HG03066 (cell line): Measurements from ENCODE around the gene MAP7D3.
"Not testable (repeated sequence)": the region's sequence is repeated elsewhere in the genome, so short reads cannot be mapped to it uniquely, and the experiment has no call there.

Experiments used
- ATAC-seq: cut with Tn5 transposase; IDR thresholded peaks from one replicate; pipeline ENCODE4 v1.9.1; 2021; ENCODE audit warnings: low read depth; ENCODE audit not compliant: unreplicated experiment

The MAP7D3 gene

DNA sequence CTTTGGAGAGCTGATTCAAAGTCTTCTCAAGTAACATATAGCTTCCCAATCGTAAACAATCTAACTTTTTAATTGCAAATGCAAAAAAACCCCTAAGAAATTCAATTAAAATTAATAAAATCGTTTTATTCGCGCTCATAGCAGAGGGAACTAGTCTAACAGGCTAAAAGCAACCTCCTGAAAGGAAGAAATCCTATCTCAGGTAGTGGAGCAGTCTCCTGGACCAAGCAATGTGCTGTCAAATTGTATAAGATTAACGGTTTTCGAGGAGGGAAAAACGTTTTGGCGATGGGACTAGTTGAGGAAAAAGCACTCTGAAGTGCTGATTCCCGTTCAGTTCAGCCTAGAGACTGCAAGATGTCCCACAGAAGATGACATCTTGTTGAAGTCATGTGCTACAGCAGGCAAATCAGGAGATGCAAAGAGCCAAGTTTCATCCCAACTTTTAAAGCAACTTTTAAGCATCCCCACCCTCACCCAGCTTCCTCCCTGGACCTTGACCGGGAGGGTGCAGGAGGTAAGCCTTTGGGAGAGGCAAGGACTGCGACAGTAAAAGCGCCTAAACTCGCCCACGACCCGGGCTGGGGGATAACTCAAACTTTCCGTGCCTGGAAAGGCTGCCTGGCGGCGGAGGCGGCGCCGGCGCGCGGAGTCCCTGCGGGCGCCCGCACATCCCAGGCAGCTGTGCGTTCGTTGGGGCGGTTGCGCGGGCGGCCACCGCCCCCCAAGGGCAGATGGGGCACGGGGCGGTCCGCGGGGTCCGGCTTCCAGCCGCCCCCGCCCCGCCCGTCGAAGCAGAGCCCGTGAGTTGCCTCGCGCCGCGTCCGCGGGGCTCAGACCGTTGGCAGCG lies 784 bp downstream of the MAP7D3 start:
- peak; percentile 29 for ATAC-seq

DNA sequence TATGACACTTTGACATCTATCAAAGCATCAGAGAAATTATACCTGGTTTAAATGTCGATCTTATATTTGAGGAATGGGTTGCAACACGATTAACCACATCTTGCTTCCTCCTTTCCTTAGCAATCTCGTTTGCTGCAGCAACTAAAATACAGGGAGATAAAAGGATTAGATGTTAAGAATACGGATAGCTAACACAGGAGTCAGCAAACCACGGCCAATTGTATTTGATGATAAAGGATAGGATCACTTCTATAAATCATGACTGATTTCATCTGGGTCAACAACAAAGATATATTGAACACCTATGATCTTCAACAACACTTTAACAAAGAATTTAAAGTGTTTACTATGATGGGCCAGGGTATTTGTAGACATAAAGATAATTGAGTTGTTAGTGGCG lies 5.0 kb downstream of the MAP7D3 start:
- no peak for ATAC-seq

DNA sequence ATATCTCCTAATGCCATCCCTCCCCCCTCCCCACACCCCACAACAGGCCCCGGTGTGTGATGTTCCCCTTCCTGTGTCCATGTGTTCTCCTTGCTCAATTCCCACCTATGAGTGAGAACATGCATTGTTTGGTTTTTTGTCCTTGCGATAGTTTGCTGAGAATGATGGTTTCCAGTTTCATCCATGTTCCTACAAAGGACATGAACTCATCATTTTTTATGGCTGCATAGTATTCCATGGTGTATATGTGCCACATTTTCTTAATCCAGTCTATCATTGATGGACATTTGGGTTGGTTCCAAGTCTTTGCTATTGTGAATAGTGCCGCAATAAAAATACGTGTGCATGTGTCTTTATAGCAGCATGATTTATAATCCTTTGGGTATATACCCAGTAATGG lies 13.4 kb downstream of the MAP7D3 start:
- ATAC-seq, result not testable (repeated sequence)

DNA sequence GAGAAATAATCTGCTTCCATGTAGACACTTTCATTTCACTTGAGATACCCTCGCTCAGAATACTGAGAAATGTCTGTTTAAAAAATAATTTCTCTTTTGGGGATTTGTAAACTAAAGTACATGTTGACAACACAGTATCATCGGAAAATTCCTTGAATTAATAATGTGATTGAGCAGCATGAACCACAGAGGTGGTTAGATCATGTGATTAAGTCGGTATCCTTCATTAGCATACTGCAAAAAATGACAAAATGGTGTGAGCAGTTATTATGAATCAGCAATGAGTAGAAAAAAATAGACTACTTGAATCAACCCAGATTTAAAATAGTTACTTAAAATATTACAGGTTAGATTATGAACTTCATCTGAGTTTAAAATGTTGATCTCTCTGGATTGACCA lies 14.1 kb downstream of the MAP7D3 start:
- ATAC-seq, result no peak

DNA sequence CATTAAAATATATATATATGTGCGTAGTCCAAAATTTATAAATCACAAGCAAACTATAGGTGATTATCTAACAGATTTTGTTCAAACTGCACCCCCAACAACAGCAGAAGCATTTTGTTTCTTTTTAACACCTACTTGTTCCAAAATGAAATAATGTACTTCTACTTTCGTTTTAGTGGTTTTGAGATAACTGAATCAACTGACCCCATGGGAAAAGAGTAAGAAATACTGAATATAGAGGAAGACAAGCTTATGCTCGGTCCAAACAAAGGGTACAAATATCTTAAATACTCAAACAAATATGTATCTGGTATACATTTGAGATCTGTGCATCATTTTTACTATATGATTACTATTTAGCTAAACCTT lies 22.4 kb downstream of the MAP7D3 start:
- ATAC-seq, result peak; percentile 51

DNA sequence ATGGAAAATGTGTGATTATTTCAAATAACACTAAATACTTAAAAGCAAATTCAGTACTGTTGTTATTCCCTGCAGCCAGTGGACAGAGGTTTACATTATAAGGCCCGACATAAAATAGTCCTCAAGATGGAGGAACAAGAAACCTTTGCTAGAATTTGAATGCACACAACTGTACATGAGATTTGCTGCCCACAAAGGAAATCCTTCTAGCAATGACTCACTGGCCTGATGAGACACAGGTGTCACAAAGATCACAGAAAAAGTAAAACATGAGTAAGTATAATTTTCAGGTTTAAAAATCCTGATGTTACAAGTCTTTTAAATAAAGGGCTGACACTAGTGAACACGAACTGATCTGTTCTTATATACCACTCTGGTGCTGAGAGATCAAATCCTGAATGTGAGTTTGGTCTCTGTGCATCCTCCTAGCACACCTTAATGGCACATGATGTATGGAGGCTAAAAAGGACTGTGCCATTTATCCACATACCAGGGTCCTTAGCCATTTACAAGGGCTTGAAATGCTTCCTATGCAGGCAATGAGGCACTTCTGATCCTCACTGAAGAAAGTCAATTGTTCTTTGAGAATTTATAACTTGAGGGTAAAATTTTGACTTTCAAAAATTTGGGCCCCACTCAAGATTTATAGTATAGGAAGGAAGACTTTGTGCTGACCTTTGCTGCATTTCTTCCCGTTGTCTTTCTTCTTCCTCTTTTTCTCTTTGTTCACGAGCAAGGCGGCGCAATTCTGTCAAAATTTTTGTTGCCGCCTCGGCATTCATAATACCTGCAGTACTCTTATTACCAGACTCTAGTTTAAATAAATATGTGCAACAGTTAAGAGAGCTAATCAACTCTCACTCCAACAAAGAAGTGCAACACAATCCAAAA lies 23.0 kb downstream of the MAP7D3 start:
- peak; percentile 53 for ATAC-seq

DNA sequence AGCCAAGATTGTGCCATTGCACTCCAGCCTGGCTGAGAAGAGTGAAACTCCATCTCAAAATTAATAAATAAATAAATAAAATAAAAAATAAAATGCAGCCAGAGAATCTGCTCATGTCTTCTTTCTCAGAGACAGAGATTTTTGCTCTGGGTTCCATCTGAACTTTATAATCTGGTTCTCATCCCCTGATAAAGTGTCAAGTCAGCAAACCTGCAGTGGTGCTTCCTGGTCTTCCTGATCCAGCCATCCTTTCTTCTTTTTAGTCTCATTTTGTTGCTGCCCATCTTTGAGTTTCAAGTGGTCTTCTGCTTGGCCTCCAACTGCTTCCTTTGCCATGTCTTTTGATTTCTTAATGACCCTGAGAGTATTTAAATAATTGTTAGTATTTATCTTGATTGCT lies 24.1 kb downstream of the MAP7D3 start:
- no peak for ATAC-seq

DNA sequence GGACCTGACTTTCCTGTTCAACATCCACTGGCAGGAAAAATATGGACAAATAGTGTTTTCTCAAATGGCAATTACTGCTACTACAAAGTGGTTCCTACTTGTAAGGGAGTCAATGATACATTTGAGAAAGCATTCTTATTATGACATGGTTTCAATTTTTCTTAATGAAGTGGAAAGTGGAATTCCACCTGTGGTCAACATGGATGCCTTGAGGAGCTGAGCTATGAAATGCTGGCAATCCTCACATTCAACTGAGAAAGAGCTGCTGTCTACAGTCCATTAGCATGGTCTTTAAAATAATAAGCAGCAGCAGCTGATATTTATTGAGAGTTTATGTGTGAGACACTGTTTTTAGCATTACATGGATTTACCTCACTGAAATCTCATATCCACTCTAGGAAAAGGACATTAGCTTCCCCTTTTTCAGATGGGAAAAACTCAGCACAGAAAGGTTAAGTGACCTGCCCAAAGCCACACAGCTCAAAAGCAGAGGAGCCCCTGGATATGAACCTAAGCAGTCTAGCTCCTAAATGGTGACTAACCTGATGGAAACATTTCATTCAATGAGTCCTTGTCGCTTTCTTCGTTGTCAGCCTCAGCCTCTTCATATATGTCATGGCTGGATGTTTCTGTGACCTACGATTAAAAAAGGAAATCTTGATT lies 29.2 kb downstream of the MAP7D3 start:
- no peak for ATAC-seq

DNA sequence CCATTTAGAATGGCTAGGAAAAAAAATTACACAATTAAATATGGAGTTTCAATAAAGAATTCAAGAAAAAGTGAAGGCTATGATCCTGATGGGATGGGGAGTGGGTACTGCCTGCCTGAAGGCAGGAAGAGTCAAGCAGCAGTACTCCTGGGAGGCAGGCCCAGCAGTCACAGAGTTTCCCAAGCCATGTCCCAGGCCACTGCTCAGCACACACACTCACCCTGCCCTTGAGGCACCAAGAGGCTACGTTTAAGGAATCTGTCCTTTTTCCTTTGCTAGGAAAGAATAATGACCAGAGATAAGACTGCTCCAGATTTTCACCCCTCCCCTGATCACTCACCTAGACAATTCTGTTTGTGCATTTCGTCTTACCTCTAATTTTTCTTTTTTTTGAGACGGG lies 30.2 kb downstream of the MAP7D3 start:
- no peak for ATAC-seq

DNA sequence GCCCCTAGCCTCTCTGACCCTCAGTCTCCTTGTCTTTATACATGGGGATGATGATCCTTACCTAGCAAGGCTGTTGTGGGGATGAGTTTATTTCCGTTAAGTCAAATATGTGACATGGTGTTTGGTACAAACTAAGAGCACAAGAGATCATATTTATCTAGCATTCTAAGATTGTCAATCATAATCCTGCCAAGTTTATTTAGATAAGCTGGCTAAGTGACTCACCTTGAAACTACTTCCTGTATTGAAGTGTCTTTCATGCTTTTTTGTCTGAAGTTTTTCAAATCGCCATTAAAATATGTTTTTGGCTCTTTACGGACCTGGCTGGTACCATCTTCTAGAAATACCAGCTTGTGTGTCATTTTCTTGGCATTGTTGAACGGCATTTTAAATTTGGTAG lies 30.7 kb downstream of the MAP7D3 start:
- ATAC-seq, result no peak

DNA sequence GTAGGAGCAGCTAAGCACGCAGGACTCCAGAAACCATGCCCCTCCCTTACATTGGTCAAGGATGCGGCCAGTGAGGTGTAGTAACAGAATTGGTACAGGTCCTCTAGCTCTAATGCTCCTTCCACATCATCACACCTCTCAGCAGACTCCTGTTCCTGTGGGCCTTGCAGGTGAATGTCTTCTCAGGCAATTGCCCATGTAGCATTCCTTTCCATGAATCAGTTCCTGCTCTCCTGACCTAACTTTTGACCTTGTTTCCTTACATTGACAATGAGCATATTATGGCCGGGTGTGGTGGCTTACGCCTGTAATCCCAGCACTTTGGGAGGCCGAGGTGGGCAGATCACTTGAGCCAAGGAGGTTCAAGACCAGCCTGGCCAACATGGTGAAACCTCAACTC lies 31.3 kb downstream of the MAP7D3 start:
- no peak for ATAC-seq

DNA sequence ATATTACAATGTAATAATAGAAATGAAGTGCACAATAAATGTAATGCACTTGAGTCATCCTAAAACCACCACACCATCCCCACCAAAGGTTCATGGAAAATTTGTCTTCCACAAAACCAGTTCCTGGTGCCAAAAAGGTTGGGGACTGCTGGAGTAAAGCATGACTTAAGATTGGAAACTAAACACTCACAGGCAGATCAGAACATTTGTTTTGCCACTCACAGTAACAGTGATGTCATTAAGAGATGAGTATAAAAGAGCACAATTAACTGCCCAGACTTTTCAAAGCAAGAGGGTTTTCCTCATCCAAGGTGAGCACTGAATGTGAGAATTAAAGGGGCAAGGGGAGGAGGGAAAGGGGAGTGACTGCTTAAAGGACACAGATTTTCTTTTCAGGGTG lies 35.6 kb downstream of the MAP7D3 start:
- no peak for ATAC-seq

DNA sequence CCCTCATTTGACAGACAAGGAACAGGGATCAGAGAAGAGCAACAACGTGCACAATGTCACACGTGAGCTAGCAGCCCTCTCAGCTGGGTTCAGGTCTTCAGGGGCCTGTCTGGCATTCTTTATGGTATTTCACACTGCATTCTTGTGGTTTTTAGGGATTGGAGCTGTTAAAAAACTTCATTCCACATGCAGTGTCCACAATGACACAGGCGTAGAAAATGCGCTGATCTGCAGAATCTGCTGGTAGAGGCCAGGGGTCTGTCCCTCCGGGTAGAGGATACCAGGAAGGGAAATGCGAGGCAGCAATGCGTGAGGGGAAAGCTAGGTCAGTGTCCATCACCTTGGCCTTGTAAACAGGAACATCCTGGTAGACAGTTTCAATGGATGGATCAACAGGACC lies 36.6 kb downstream of the MAP7D3 start:
- no peak for ATAC-seq

DNA sequence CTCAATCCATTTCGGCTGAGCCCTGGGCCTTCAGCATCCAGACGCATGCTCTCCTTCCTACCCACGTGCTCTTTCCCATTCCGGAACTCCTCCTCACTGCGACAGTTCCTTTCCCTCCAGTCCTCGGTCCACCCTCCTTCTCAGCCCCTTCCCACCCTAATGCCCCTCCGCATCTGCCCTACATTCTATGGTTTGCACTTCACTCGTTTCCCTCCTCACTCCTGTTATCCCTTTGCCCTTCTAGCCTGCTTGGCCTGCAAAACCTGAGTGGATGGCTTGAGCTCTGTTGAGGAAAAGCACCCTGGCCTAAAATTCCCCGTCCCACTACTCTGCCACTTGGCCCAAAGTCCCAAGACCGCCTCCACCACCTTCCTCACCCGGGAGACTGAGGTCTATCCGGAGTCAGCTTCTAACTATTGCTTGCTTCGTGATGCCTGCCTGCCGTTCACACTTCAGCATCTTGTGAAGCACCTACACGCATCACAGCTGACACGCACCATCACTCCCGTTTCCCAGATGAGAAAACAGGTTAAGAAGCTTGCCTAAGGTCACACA lies 38.6 kb downstream of the MAP7D3 start:
- no peak for ATAC-seq

DNA sequence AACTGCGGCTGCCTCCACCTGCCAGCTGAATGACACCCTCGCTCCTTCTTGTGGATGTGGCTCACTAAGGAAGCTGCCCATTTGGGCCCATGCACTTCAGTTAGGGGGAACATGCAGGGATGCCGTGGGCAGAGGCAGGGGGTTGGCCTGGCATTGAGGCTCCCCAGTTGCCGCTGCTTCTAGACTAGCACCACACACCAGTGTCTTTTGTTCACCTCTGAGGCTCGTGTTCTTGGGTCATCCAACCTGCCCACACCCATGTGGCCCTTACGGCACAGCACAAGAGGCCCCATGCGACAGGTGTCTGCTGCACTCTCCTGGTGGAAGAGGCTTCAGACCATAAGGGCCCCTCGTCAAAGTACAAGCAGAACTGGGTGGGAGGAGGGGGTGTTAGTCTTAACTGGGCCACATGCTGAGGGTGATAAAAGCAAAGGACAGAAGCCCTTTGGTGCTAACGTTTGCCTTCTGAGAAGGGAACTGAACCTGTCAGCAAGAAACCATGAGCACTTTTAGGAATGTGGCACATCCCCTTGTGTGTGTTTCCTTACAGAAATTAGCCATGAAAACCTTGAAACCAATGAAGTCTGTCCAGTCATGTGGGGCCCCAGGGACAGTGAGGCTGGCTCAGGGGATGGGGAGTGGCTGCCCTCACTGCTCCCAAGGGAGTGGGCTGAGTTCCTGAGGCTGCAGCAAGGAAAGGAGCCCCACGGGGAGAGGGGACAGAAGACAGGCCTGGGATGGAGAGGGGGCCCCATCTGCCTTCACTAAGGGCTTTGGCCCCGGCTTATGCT lies 39.2 kb downstream of the MAP7D3 start:
- ATAC-seq, result no peak

DNA sequence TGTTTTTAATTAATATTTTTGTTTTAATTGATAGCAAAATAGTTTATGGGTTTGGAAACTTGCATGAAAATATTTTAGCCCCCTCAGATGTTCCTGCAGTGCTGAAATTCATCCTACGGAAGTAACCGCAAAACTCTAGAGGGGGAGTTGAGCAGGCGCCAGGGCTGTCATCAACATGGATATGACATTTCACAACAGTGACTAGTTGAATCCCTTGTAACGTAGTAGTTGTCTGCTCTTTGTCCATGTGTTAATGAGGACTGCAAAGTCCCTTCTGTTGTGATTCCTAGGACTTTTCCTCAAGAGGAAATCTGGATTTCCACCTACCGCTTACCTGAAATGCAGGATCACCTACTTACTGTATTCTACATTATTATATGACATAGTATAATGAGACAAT lies 40.4 kb downstream of the MAP7D3 start:
- no peak for ATAC-seq

DNA sequence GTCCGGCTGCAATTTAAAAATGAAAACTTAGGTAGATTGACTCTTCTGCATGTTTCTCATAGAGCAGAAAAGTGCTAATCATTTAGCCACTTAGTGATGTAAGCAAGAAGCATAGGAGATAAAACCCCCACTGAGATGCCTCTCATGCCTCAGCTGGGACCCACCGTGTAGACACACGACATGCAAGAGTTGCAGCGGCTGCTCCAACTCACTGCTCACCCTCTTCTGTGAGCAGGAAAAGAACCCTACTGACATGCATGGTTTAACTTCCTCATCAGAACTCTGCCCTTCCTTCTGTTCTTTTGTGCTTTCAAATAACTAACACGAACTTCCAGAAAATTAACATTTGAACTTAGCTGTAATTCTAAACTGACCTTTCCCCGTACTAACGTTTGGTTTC lies 41.0 kb downstream of the MAP7D3 start:
- ATAC-seq, result no peak

DNA sequence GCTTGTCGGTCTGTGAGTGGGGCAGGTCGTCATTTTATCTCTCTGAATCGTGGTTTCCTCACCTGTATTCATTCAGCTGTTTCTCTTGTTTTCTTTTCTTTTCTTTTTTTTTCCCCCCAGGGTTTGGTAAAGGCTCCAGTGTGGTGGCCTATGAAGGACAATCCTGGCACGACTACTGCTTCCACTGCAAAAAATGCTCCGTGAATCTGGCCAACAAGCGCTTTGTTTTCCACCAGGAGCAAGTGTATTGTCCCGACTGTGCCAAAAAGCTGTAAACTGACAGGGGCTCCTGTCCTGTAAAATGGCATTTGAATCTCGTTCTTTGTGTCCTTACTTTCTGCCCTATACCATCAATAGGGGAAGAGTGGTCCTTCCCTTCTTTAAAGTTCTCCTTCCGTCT lies 41.4 kb downstream of the MAP7D3 start:
- ATAC-seq, result no peak

DNA sequence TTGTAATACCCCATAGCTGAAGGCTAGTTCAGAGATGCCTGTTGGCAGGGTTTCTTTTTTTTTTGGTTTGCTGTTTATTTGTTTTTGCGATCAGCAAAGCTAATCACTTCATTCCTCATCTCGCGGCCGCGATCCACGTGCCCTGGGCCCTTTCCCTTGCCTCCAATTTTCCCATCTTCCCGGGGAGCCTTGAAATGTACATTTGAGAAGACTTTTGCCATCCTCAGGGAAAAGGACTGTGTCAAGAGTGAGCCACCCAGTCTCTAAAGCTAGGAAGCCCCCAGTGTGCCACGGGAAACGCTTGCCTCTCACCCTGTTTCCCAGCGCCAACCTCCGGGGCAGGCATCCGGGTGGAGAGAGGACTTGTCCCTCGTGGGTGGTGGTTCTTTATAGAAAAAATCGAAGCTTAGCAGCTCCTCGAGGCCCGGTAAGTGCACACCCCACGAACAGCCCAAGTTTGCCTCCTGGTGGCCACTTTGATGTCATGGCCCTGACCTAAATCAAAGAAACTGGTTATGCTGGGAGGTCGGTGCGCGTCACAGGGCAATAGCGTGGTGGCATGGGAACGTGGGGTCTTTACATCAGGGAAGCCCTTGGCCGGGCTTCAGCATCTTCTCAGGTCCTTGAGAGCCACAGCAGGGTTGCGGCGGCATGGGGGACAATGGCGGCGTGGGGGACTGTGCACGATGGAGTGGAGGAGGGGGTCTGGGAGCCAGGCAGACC lies 42.0 kb downstream of the MAP7D3 start:
- ATAC-seq, result no peak

DNA sequence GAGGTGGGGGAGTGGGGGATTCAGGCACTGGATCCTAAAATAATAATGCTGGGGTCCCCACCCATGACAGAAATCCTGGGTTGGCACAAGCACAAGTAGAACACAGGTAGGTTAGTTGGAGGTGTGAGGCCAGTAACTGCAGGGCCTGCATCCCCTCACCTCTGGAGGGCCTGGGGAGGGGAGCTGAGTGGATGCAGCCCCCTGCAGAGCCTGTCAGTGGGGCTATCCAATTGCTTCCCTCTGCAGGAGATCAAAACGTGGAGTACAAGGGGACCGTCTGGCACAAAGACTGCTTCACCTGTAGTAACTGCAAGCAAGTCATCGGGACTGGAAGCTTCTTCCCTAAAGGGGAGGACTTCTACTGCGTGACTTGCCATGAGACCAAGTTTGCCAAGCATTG lies 43.7 kb downstream of the MAP7D3 start:
- ATAC-seq, result no peak
